Measurements from ENCODE around the gene TST.

TST gene

DNA sequence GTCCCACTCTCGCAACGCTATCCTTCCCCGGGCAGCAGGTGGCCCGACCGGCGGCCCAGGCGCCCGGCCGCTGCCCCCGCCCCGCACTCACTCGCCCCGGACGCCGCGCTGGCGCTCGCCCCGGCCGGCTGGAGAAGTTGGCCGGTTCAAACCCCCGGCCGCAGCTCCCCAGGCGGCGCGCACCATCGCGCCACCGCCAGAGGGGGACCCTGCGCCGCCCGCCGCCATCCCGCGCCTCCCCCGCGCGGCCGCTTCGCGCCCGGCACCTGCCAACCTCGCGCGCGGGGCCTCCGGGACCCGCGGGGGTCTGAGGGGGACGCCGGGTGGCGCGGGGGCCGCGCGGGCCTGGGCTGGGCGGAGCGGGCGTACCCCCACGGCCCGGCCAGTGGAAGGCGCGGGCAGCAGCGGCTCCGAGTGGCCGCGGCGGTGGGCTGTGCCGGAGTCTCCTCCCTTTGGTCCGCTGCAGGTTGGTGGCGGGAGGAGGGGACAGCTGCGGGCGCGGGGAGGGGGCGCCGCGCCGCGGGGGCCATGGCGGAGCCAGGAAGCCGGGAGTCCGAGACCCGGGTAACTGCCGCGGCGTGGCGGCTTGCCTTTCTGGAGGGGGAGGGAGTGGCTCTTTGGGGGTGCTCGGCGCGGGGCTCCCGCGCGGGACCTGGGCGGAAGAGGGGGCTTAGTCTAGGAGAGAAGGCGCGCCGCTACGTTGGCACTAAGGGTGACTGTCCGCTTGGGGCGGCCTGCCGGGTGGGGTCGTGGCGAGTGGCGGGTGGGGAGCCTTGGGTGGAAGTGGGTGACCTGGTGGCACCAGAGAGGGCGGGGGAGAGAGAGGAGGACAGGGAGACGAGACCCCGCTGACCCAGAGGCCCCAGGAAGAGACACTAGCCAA is at the start of gene TST, which contains the start of gene MPST:
Gene TST, minus strand, starts transcription at position 139 of the 883 bp plus-strand sequence. CDS start 715 bp downstream, outside the sequence.
Gene MPST, plus strand, starts transcription at position 434 of the 883 bp plus-strand sequence. Its CDS starts 95 bp downstream, at position 529.
- peak; percentile 44 for DNase-seq

- DNase-seq: no peak
Measured at GRCh38 chr22:37068859-37069258, 49.6 kb upstream of the TST start.

DNA sequence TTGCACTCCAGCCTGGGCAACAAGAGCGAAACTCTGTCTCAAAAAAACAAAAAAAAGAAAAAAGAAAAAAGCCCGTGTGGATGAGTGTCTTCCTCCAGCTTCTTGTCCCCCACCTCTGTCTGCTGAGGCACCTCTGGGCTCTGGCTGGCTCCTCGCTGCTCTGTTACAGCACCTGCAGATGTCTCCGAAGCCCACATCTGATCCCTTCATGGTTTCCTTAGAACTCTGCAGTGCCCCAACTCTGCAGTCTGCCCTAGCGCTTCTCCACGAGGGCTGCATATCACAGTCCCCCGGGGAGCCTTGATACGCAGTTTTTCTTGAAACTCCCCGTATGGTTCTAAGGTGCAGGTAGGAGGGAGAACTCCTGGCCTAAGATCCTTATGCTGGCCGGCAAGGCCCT is 48.2 kb upstream of the TST start:
- no peak for DNase-seq

DNA sequence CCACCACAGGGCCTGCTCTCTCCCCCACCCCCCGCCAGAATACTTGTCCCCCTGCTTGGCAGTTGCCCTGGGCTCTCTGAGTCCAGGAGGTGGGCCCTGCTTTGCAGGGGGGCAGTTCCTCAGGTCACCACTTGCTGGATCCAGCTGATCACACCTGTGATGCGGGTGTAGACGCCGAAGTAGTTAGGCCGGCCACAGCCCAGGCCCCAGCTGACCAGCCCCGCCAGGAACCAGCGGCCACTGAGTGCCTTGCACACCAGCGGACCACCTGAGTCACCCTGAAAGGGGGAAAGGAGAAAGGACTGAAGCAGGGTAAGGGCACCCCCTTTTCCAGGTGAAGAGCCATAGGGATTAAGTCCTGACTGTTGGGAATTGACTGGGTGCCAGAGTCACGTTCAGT is 46.7 kb upstream of the TST start:
- DNase-seq: no peak

- no peak for DNase-seq
Measured at GRCh38 chr22:37065180-37065579, 45.9 kb upstream of the TST start.

DNA sequence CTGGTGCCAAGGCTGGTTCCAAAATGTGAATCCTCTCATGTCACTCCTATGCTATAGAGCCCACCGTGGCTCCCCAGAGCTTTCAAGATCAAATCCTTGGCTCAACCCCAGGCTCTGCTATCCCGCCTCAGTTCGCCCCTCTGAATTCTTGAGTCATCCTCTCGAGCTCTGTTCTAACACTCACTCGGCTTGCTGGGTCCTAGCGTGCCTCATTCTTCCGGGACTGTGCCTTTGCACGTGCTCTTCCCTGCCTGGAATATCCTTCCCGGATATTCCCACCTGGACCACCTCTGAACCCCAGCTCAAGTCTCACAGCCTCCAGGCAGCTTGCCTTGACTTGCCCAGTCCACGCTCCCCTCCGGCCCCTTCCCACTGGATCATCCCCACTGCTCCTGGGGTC is 45.3 kb upstream of the TST start:
- no peak for DNase-seq

- DNase-seq: no peak
Measured at GRCh38 chr22:37063431-37064420, 44.5 kb upstream of the TST start.

GRCh38 chr22:37062702-37063381 is 43.6 kb upstream of the TST start:
- DNase-seq: no peak

- DNase-seq: no peak
Measured at GRCh38 chr22:37062376-37062675, 43.1 kb upstream of the TST start.

- DNase-seq: no peak
Measured at GRCh38 chr22:37061611-37062375, 42.5 kb upstream of the TST start.

- DNase-seq: no peak
Measured at GRCh38 chr22:37060801-37061610, 41.8 kb upstream of the TST start.

GRCh38 chr22:37059876-37060449 is 40.7 kb upstream of the TST start:
- DNase-seq: no peak

DNA sequence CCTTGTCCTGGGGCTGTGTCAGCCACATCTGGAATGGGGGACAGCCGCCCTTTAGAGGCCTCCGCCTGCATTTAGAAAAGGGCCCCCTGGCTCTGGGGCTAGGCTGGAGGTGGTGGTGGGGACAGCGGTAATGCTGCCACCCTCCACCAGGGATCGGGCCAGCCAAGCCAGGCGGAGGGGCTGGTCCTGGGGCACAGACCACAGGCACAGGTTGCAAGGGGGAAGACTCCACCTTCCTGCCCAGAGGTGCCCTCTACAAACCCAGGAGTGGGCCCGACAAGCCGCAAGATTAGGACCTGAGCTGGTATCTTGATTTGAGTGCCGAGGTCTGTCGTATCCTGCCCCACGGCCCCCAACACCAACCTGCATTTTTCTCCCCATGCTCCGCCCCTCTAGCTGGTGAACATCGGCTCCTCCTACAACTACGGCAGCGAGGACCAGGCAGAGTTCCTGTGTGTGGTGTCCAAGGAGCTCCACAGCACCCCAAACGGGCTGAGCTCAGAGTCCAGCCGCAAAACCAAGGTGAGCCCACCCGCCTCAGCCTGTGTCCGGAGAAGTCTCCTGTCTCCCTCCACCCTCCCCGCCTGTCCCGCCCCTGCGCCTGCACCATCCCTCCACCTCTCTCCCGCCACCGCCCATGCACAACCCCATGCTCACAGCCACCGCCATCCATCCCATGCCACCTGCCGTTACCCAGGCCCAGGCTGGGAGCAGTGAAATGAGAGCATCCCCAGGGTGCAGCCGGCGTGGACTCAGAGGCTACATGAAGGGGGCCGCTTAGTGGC is 39.9 kb upstream of the TST start:
- no peak for DNase-seq

DNA sequence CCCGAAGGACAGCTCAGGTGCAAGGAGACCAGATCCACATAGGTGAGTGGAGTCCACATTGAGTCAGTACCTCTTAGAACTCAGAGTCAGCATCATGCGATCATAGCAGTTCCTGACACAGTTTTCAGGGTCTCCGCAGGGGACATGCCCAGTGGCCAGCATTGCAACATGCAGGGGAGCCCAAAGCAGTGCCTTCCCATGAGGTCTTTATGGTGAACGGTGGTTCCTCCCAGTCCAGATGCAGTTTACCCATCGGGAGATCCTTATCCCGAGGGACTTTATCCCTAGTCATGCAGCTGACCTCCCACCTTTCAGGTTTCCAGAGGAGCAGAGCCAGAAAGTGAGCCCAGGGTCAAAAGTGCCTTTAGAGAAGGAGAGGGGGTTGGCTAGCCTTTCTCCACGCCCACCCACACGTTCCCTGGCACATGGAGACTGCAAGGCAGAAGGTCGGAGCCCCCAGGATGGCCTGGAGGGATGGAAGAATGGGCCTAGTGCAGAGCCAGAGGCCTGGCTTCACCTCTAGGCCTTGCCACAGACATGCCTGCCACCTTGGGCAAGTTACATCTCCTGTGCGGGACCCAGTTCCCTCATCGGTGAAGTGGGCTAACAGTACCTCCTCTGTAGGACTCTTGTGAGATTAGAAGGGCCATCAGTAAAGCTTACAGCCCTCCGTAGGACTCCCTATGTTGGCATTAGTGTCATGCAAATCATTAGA is 38.7 kb upstream of the TST start:
- DNase-seq: no peak

- DNase-seq: no peak
Measured at GRCh38 chr22:37057226-37057625, 38.0 kb upstream of the TST start.

GRCh38 chr22:37056246-37056645 is 37.0 kb upstream of the TST start:
- DNase-seq: no peak

GRCh38 chr22:37054600-37055365 is 35.5 kb upstream of the TST start:
- no peak for DNase-seq

GRCh38 chr22:37054056-37054395 is 34.8 kb upstream of the TST start:
- DNase-seq: no peak

All from CD4-positive, alpha-beta T cell treated with Interleukin-10 for 1 hour (primary cell).